ENCODE results near the gene IFI27. TPM values are rescaled to one million over a fixed set of nuclear protein-coding genes. Genes with fewer than 3 reads are reported as not detected.

The IFI27 gene
- total RNA-seq, 1 donor from 2014 or later: 3.7 TPM

Other genes with a start within 250 kb of the IFI27 start
- not detected for gene FAM181A, start 183.4 kb upstream of the IFI27 start, total RNA-seq (ENCODE audit: unreplicated experiment)
- gene ASB2, start 134.2 kb upstream of the IFI27 start, total RNA-seq (ENCODE audit: unreplicated experiment): 16.6 TPM
- not detected for gene CCDC197, start 113.4 kb upstream of the IFI27 start, total RNA-seq (ENCODE audit: unreplicated experiment)
- 5.5 TPM for gene OTUB2, start 84.4 kb upstream of the IFI27 start, total RNA-seq (ENCODE audit: unreplicated experiment)
- 257 TPM for gene DDX24, start 29.5 kb upstream of the IFI27 start, total RNA-seq (ENCODE audit: unreplicated experiment)
- 45.7 TPM for gene IFI27L1, start 29.4 kb upstream of the IFI27 start, total RNA-seq (ENCODE audit: unreplicated experiment)
- gene IFI27L2, start 18.9 kb downstream of the IFI27 start, total RNA-seq (ENCODE audit: unreplicated experiment): 52.7 TPM
- 1.6 TPM for gene PPP4R4, start 63.6 kb downstream of the IFI27 start, total RNA-seq (ENCODE audit: unreplicated experiment)
- not detected for gene SERPINA10, start 182.5 kb downstream of the IFI27 start, total RNA-seq (ENCODE audit: unreplicated experiment)
- gene SERPINA6, start 212.6 kb downstream of the IFI27 start, total RNA-seq (ENCODE audit: unreplicated experiment): not detected